Naive B cell (primary cell): ENCODE measurements around the gene SLC13A1. TPM values are rescaled to one million over a fixed set of nuclear protein-coding genes. Genes with fewer than 3 reads are reported as not detected.
A peak's percentile ranks its signal among the peaks of the same experiment; 100 is the strongest.

Experiments used
- ATAC-seq, 2 donors: fragments of 150-1000 bp; cut with Tn5 transposase; 2 replicates each; pipeline ENCODE4 v1.10.0; 2021; ENCODE audit warnings: low read depth in 2 of 2, mild to moderate bottlenecking in 2 of 2, moderate library complexity in 2 of 2
- DNase-seq: peaks from one replicate; pipeline ENCODE4 v3.0.0; 2022
- H3K27ac Mint-ChIP-seq, 6 donors: one replicate each; pipeline ENCODE4 v1.8.0; 2020 to 2022; ENCODE audit warnings: mild to moderate bottlenecking in 6 of 6, mixed read lengths in 6 of 6, moderate library complexity in 5 of 6, inconsistent platforms in 2 of 6
- H3K27me3 Mint-ChIP-seq, 3 donors: one replicate each; pipeline ENCODE4 v1.8.0; 2021 to 2022; ENCODE audit warnings: mixed read lengths in 3 of 3, mild to moderate bottlenecking in 1 of 3
- H3K36me3 Mint-ChIP-seq, 2 donors: one replicate each; pipeline ENCODE4 v1.8.0; 2020 to 2022; ENCODE audit warnings: mixed read lengths in 2 of 2, inconsistent platforms in 1 of 2, mild to moderate bottlenecking in 1 of 2
- H3K4me1 Mint-ChIP-seq, 3 donors: one replicate each; pipeline ENCODE4 v1.8.0; 2020 to 2022; ENCODE audit warnings: mixed read lengths in 3 of 3, inconsistent platforms in 1 of 3, mild to moderate bottlenecking in 1 of 3, moderate library complexity in 1 of 3
- H3K4me3 Mint-ChIP-seq, 8 donors: one replicate each; pipeline ENCODE4 v1.8.0; 2020 to 2022; ENCODE audit warnings: mild to moderate bottlenecking in 8 of 8, mixed read lengths in 8 of 8, moderate library complexity in 8 of 8, inconsistent platforms in 2 of 8
- H3K9me3 Mint-ChIP-seq, 7 donors: one replicate each; pipeline ENCODE4 v1.8.0; 2020 to 2022; ENCODE audit warnings: mixed read lengths in 7 of 7, mild to moderate bottlenecking in 5 of 7, inconsistent platforms in 2 of 7, moderate library complexity in 1 of 7
- polyA plus RNA-seq, 6 donors: library from polyadenylated mRNA; unstranded; fragments of 300-500 nt; fragmentation: Illumina TruSeq; gene quantifications; one replicate each; pipeline ENCODE4 v1.2.3, GENCODE V29; 2021; ENCODE audit warnings: low read depth in 6 of 6

SLC13A1 gene
- polyA plus RNA-seq, 6 donors from 2014 or later, result not detected

GRCh38 chr7:123210986-123211385 lies 11.2 kb upstream of the SLC13A1 start:
- no peaks in the 10 kb centered on the region for H3K27me3 Mint-ChIP-seq
- H3K27ac Mint-ChIP-seq, result no peak overlapping the region
- DNase-seq (no peak), ATAC-seq (no peak)
- no peaks in the 10 kb centered on the region for H3K36me3 Mint-ChIP-seq
- H3K4me3 Mint-ChIP-seq, result no peak overlapping the region
- peaks cover 0 to 17% (median 5%) of the 10 kb centered on the region in 7 donors for H3K9me3 Mint-ChIP-seq
- H3K4me1 Mint-ChIP-seq, result no peaks in the 10 kb centered on the region

GRCh38 chr7:123209786-123210185 lies 10.0 kb upstream of the SLC13A1 start:
- H3K4me1 Mint-ChIP-seq, result no peaks in the 10 kb centered on the region
- DNase-seq (no peak), ATAC-seq (no peak)
- no peaks in the 10 kb centered on the region for H3K36me3 Mint-ChIP-seq
- peaks cover 0 to 8% (median 0%) of the 10 kb centered on the region in 7 donors for H3K9me3 Mint-ChIP-seq
- no peak overlapping the region for H3K4me3 Mint-ChIP-seq
- H3K27me3 Mint-ChIP-seq, result no peaks in the 10 kb centered on the region
- no peak overlapping the region for H3K27ac Mint-ChIP-seq

DNA sequence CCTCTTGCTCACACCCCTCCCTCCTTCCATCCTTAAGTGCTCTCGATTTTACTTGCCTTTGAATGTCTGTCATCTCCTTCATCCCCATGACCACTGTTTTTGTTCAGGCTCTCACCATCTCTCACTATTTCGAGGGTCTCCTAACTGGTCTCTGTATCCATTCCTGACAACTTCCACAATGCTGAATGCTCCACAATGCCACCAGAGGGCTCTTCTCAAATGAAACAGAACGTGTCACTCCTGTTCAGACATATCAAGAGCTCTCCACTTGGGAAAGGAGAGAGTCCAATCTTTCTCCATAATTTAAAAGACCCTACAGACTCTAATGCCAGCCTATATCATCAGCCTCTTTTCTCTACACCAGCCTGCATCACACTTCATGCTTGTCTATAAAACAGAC lies 9.0 kb upstream of the SLC13A1 start:
- DNase-seq (no peak), ATAC-seq (no peak)
- Mint-ChIP-seq H3K27me3 (no peaks in the 10 kb centered on the region), H3K4me3 (no peak overlapping the region), H3K9me3 (peaks cover 0 to 4% (median 0%) of the 10 kb centered on the region in 7 donors), H3K4me1 (no peaks in the 10 kb centered on the region), H3K27ac (peak overlapping the region in 1 of 6 donors; percentile 16), H3K36me3 (no peaks in the 10 kb centered on the region)

GRCh38 chr7:123204206-123204835 lies 4.6 kb upstream of the SLC13A1 start:
- peaks cover 0 to 6% (median 0%) of the 10 kb centered on the region in 7 donors for H3K9me3 Mint-ChIP-seq
- DNase-seq, result no peak
- no peak overlapping the region for H3K27ac Mint-ChIP-seq
- H3K4me3 Mint-ChIP-seq, result no peak overlapping the region
- no peaks in the 10 kb centered on the region for H3K4me1 Mint-ChIP-seq
- H3K27me3 Mint-ChIP-seq, result no peaks in the 10 kb centered on the region
- ATAC-seq, result no peak
- no peaks in the 10 kb centered on the region for H3K36me3 Mint-ChIP-seq

DNA sequence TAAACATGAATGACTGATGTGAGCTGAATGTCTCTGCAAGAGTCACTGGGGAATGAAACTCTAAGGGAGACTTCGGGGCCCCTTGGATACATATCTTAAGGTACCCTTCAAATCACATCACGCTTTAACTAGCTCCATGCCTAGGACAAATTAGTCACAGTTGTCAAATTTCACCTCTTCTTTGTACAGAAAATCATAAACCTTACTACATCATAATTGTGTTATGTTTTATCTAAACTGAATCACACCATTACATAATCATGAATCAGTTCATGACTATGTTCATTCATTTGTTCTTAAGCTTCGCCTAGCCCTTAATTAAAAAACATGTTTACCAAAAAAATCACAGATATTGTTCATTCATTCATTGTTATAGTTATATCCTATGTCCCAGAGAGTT lies 2.1 kb upstream of the SLC13A1 start:
- Mint-ChIP-seq H3K36me3 (no peaks in the 10 kb centered on the region), H3K4me3 (no peak overlapping the region), H3K27me3 (no peaks in the 10 kb centered on the region), H3K4me1 (no peaks in the 10 kb centered on the region), H3K9me3 (peaks cover 0 to 2% (median 0%) of the 10 kb centered on the region in 7 donors), H3K27ac (no peak overlapping the region)
- no peak for DNase-seq
- no peak for ATAC-seq

GRCh38 chr7:123198668-123199652 lies 809 bp downstream of the SLC13A1 start:
- Mint-ChIP-seq H3K4me1 (no peaks in the 10 kb centered on the region), H3K27ac (no peak overlapping the region), H3K27me3 (no peaks in the 10 kb centered on the region), H3K36me3 (no peaks in the 10 kb centered on the region), H3K9me3 (peaks cover 0 to 3% (median 0%) of the 10 kb centered on the region in 7 donors), H3K4me3 (no peak overlapping the region)
- ATAC-seq (no peak), DNase-seq (no peak)

GRCh38 chr7:123198111-123198510 lies 1.7 kb downstream of the SLC13A1 start:
- Mint-ChIP-seq H3K9me3 (peaks cover 0 to 6% (median 0%) of the 10 kb centered on the region in 7 donors), H3K4me1 (no peaks in the 10 kb centered on the region), H3K4me3 (no peak overlapping the region), H3K27me3 (no peaks in the 10 kb centered on the region), H3K27ac (no peak overlapping the region), H3K36me3 (no peaks in the 10 kb centered on the region)
- DNase-seq (no peak), ATAC-seq (no peak)

DNA sequence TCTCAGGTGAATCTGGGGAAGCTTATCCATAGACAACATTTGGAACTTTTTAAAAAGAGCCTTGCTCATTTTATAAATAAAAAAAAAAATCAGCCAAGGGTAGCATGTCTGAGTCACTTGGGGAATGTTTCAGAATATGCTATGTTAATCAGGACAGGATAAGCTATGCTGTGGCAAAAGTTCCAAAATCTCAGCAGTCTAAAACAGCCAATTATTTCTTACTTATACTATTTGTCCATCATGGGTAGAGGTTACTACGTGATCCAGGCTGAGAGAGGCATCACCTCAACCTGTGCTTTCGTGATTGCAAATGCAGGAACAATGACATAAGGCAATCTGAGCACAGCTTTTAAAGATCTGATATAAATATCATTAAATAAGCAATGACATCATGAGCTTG lies 6.5 kb downstream of the SLC13A1 start:
- Mint-ChIP-seq H3K27ac (no peak overlapping the region), H3K27me3 (no peaks in the 10 kb centered on the region), H3K4me3 (no peak overlapping the region), H3K9me3 (peaks cover 0 to 4% (median 0%) of the 10 kb centered on the region in 7 donors), H3K36me3 (no peaks in the 10 kb centered on the region), H3K4me1 (peaks cover 0 to 3% (median 0%) of the 10 kb centered on the region in 3 donors)
- DNase-seq (no peak), ATAC-seq (no peak)

- DNase-seq (no peak), ATAC-seq (no peak)
- H3K36me3 Mint-ChIP-seq, result no peaks in the 10 kb centered on the region
- peaks cover 0 to 3% (median 0%) of the 10 kb centered on the region in 3 donors for H3K4me1 Mint-ChIP-seq
- peak overlapping the region in 1 of 6 donors; percentile 44 for H3K27ac Mint-ChIP-seq
- H3K4me3 Mint-ChIP-seq, result no peak overlapping the region
- peaks cover 0 to 12% (median 2%) of the 10 kb centered on the region in 7 donors for H3K9me3 Mint-ChIP-seq
- no peaks in the 10 kb centered on the region for H3K27me3 Mint-ChIP-seq
These were observed 8.6 kb downstream of the SLC13A1 start for GRCh38 chr7:123191132-123191531.

GRCh38 chr7:123190109-123190831 lies 9.5 kb downstream of the SLC13A1 start:
- Mint-ChIP-seq H3K27me3 (no peaks in the 10 kb centered on the region), H3K27ac (peak overlapping the region in 1 of 6 donors; percentile 29)

GRCh38 chr7:123185756-123186155 lies 14.0 kb downstream of the SLC13A1 start:
- no peak overlapping the region for H3K4me3 Mint-ChIP-seq
- ATAC-seq (no peak), DNase-seq (no peak)
- no peaks in the 10 kb centered on the region for H3K36me3 Mint-ChIP-seq
- no peak overlapping the region for H3K27ac Mint-ChIP-seq
- H3K9me3 Mint-ChIP-seq, result peaks cover 0 to 7% (median 2%) of the 10 kb centered on the region in 7 donors
- H3K27me3 Mint-ChIP-seq, result no peaks in the 10 kb centered on the region
- peaks cover 0 to under 1% (median 0%) of the 10 kb centered on the region in 3 donors for H3K4me1 Mint-ChIP-seq

More at GRCh38 chr7:123190109-123190831, 9.5 kb downstream of the SLC13A1 start:
- no peak overlapping the region for H3K4me3 Mint-ChIP-seq
- ATAC-seq (peak in 1 of 2 donors; percentile 38), DNase-seq (no peak)
- no peaks in the 10 kb centered on the region for H3K36me3 Mint-ChIP-seq
- peaks cover 0 to 3% (median 0%) of the 10 kb centered on the region in 3 donors for H3K4me1 Mint-ChIP-seq
- peaks cover 0 to 12% (median 2%) of the 10 kb centered on the region in 7 donors for H3K9me3 Mint-ChIP-seq

GRCh38 chr7:123184271-123184670 lies 15.5 kb downstream of the SLC13A1 start:
- ATAC-seq, result no peak
- Mint-ChIP-seq H3K36me3 (no peaks in the 10 kb centered on the region), H3K4me3 (no peak overlapping the region), H3K27ac (no peak overlapping the region), H3K27me3 (no peaks in the 10 kb centered on the region), H3K4me1 (no peaks in the 10 kb centered on the region), H3K9me3 (peaks cover 0 to 7% (median 4%) of the 10 kb centered on the region in 7 donors)
- no peak for DNase-seq

DNA sequence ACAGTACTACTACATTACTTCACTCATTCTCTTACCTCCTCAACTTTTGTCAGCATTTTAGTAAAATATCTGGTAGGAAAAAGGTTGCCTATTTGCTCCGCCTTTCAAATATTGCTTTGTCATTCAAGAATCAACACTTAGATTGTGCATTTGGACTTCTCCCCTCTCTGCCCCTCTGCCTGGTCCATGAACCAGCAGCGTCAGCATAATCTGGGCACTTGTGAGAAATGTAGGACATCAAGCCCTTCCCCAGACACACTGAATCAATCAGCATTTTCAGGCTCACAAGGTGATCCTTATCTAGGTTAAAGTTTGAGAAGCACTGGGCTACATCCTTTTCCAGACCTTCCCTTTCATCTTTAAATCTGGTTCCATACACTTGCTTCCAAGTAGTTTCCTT lies 16.3 kb downstream of the SLC13A1 start:
- ATAC-seq, result no peak
- H3K36me3 Mint-ChIP-seq, result no peaks in the 10 kb centered on the region
- H3K27me3 Mint-ChIP-seq, result no peaks in the 10 kb centered on the region
- no peak overlapping the region for H3K4me3 Mint-ChIP-seq
- no peaks in the 10 kb centered on the region for H3K4me1 Mint-ChIP-seq
- peaks cover 0 to 7% (median 4%) of the 10 kb centered on the region in 7 donors for H3K9me3 Mint-ChIP-seq
- DNase-seq, result no peak
- H3K27ac Mint-ChIP-seq, result no peak overlapping the region
